Ectodermal cell (in vitro differentiated cells): ENCODE results near the gene SLC19A3.
"Not testable (repeated sequence)": the region's sequence is repeated elsewhere in the genome, so short reads cannot be mapped to it uniquely, and the experiment has no call there.

ENCODE experiments used
- H3K27ac ChIP-seq: 2 replicates; pipeline ENCODE4 v1.7.0; 2013; ENCODE audit warnings: mild to moderate bottlenecking, low read depth, low read length; ENCODE audit not compliant: insufficient read depth, poor library complexity, severe bottlenecking
- H3K27me3 ChIP-seq: 2 replicates; pipeline ENCODE4 v1.7.0; 2013; ENCODE audit warnings: mild to moderate bottlenecking, low read length; ENCODE audit not compliant: insufficient read depth, control insufficient read depth, poor library complexity, severe bottlenecking
- H3K36me3 ChIP-seq: one replicate; pipeline ENCODE4 v1.7.0; 2013; ENCODE audit warnings: low read length; ENCODE audit not compliant: control insufficient read depth, insufficient read depth
- H3K4me1 ChIP-seq: one replicate; pipeline ENCODE4 v1.7.0; 2013; ENCODE audit warnings: low read length; ENCODE audit not compliant: control insufficient read depth, insufficient read depth
- H3K4me3 ChIP-seq: 2 replicates; pipeline ENCODE4 v1.7.0; 2013; ENCODE audit warnings: low read depth, low read length, control low read depth; ENCODE audit not compliant: insufficient read depth
- H3K9me3 ChIP-seq: 2 replicates; pipeline ENCODE4 v1.7.0; 2013; ENCODE audit warnings: mild to moderate bottlenecking, low read length, moderate library complexity; ENCODE audit not compliant: control insufficient read depth
- WGBS, 2 experiments: methylation state at CpG; one replicate each; pipeline ENCODE4 v1.1.7; 2013; ENCODE audit warnings: missing lambda C conversion rate in 2 of 2; 5-methylcytosine and 5-hydroxymethylcytosine counted together

SLC19A3 gene

GRCh38 chr2:227671170-227671905 lies 46.5 kb downstream of the SLC19A3 start:
- H3K36me3 ChIP-seq, result no peaks in the 10 kb centered on the region
- H3K27ac ChIP-seq, result no peak overlapping the region
- 72 to 75% methylated on average over 3 of the region's 3 CpGs for WGBS, 2 experiments
- H3K9me3 ChIP-seq, result no peaks in the 10 kb centered on the region
- no peak overlapping the region for H3K4me3 ChIP-seq
- no peaks in the 10 kb centered on the region for H3K27me3 ChIP-seq
- no peaks in the 10 kb centered on the region for H3K4me1 ChIP-seq

- 91 to 92% methylated on average over 12 to 13 of the region's 13 CpGs for WGBS, 2 experiments
- H3K4me1 ChIP-seq, H3K36me3 ChIP-seq, H3K4me3 ChIP-seq, H3K27me3 ChIP-seq, H3K9me3 ChIP-seq, H3K27ac ChIP-seq: not testable (repeated sequence)
Observed at GRCh38 chr2:227666631-227667170, 51.1 kb downstream of the SLC19A3 start, which contains the start of gene SCYGR5. SCYGR5 (plus strand) TSS chr2:227666804; CDS start chr2:227666804, 0 bp downstream.

- Histone ChIP-seq H3K4me1 (peaks cover 6% of the 10 kb centered on the region), H3K4me3 (no peak overlapping the region), H3K36me3 (no peaks in the 10 kb centered on the region), H3K27me3 (no peaks in the 10 kb centered on the region), H3K9me3 (no peaks in the 10 kb centered on the region), H3K27ac (no peak overlapping the region)
- WGBS, 2 experiments, result 93 to 94% methylated on average over 4 to 6 of the region's 6 CpGs
Observed at GRCh38 chr2:227665189-227665940, 52.5 kb downstream of the SLC19A3 start.

DNA sequence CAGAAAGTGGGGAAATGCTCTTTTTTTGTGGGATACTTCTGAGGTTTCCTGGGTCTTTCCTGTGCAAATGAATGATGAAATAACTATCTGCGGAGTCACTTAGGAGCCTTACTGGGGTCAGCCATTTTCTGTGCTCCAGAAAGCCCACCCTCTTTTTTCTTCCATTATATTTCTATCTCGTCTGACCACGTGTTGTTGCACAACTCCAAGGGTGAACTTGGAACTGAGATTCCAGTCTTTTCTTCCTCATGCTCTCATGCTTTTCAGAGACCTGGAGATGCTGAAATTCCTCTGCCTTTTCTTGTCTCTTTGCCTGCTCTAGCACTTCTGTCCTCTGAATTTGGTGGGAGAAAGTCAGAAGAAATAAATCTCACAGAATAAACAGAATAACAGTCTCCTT lies 56.0 kb downstream of the SLC19A3 start:
- no peak overlapping the region for H3K27ac ChIP-seq
- H3K27me3 ChIP-seq, result no peaks in the 10 kb centered on the region
- H3K36me3 ChIP-seq, result no peaks in the 10 kb centered on the region
- no peak overlapping the region for H3K4me3 ChIP-seq
- peaks cover 6% of the 10 kb centered on the region for H3K4me1 ChIP-seq
- WGBS, 2 experiments, result 85 to 86% methylated on average over 3 of the region's 3 CpGs
- H3K9me3 ChIP-seq, result no peaks in the 10 kb centered on the region

GRCh38 chr2:227661025-227661649 lies 56.7 kb downstream of the SLC19A3 start:
- Histone ChIP-seq H3K4me3 (no peak overlapping the region), H3K27ac (no peak overlapping the region), H3K9me3 (no peaks in the 10 kb centered on the region), H3K4me1 (peaks cover 6% of the 10 kb centered on the region), H3K36me3 (no peaks in the 10 kb centered on the region), H3K27me3 (no peaks in the 10 kb centered on the region)
- 26 to 28% methylated on average over 5 to 6 of the region's 7 CpGs for WGBS, 2 experiments

DNA sequence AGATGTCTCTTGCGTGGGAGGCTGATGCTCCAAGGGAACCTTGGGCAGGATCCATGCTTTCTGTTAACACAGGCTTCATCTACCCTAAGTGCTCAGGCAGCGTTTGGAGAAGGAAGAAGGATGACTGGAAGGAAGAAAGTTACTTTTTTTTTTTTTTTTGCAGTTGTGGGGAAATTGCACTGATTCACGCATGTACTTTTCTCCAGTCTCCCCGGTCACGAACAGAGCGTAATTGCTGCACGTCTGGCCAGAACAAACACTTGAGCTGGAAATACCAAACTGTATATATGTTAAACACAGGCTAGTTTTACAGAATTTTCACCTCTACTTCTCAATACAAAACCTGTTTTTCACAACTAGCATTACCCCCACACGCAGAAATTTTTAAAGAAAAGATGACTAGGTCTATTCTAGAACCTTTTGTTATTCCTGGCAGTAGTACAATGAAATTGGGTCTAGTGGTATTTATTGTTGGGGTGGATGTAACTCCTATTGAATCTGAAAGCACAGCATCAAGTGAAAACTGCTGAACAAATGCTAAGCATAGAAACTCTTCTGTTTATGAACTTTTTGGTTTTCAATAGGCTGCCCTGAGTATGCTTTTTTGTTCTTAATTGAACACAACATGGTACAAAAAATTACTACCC lies 60.5 kb downstream of the SLC19A3 start:
- no peak overlapping the region for H3K27ac ChIP-seq

DNA sequence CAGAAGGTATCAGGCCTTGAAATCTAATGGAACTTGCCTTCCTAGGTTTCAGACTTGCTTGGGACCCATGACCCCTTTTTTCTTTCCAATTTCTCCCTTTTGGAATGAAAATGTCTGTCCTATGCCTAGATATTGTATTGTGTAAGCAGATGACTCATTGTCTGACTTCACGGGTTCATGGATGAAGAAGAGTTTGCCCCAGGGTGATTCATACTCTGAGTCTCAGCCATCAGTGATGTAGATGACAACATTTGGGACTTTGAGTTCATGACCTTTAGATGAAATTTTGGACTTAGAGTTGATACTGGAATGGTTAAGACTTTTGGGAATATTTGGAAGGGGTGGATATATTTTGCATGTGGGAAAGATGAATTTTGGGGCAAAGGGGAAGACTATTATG lies 62.4 kb downstream of the SLC19A3 start:
- Histone ChIP-seq H3K4me1 (no peaks in the 10 kb centered on the region), H3K4me3 (no peak overlapping the region), H3K36me3 (no peaks in the 10 kb centered on the region), H3K27ac (no peak overlapping the region), H3K27me3 (no peaks in the 10 kb centered on the region), H3K9me3 (no peaks in the 10 kb centered on the region)
- 90 to 97% methylated on average over 1 of the region's 1 CpG for WGBS, 2 experiments

More for the DNA sequence above, 60.5 kb downstream of the SLC19A3 start:
- 94% methylated on average over 7 of the region's 8 CpGs for WGBS, 2 experiments
- Histone ChIP-seq H3K4me3 (no peak overlapping the region), H3K4me1 (peaks cover 6% of the 10 kb centered on the region), H3K9me3 (no peaks in the 10 kb centered on the region), H3K27me3 (no peaks in the 10 kb centered on the region), H3K36me3 (no peaks in the 10 kb centered on the region)

- no peak overlapping the region for H3K27ac ChIP-seq
- no peaks in the 10 kb centered on the region for H3K4me1 ChIP-seq
- H3K27me3 ChIP-seq, result no peaks in the 10 kb centered on the region
- WGBS, 2 experiments, result 86 to 91% methylated on average over 1 of the region's 1 CpG
- no peak overlapping the region for H3K4me3 ChIP-seq
- H3K36me3 ChIP-seq, result no peaks in the 10 kb centered on the region
- no peaks in the 10 kb centered on the region for H3K9me3 ChIP-seq
Observed at GRCh38 chr2:227654426-227654825, 63.4 kb downstream of the SLC19A3 start.

- H3K27ac ChIP-seq, result no peak overlapping the region
- H3K36me3 ChIP-seq, result no peaks in the 10 kb centered on the region
- no peak overlapping the region for H3K4me3 ChIP-seq
- 83 to 88% methylated on average over 4 of the region's 4 CpGs for WGBS, 2 experiments
- no peaks in the 10 kb centered on the region for H3K27me3 ChIP-seq
- H3K4me1 ChIP-seq, result no peaks in the 10 kb centered on the region
- H3K9me3 ChIP-seq, result no peaks in the 10 kb centered on the region
Observed at GRCh38 chr2:227653419-227653818, 64.4 kb downstream of the SLC19A3 start.
